Measurements from ENCODE around the gene TOM1L2.

The TOM1L2 gene

GRCh38 chr17:17827826-17828621 lies 144.2 kb downstream of the TOM1L2 start:
- no peak for DNase-seq

DNA sequence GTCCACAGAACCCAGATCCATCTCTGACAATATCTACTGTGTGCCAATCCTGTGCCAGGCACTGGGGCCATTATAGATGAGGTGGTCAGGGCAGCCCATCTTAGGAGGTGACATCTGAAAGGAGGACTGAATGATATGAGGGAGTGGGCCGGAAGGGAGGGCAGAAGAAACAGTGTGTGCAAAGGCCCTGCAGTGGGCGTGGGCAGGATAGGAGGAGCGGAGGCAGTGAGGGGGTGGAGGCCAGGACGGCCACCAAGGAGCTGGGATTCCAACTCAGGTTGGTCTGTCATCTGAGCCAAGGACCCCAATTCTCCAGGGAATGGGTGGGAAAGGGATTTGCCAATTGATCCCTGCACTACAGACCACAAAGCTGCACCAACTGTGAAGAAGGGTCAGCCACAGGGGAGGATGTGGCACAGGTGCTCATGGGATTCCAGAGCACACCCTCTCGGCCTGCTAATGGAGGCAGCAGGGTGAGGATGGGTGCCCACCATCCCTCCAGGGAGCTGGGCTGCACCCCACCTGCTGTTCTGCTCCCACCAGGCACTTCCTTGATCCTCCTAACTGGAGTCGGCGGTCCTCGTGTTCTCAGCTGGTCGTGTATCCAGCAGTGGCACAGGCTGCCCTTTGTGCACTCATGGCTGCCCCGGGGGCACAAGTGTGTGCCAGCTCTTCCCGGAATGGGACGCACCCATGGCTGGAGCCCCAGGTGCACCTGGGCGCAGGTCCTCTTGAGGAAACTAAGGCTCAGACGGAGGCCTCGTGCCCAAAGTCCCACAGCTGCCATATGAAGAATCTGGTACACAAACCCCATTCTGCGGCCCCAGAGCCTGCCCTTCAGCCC lies 145.0 kb downstream of the TOM1L2 start:
- no peak for DNase-seq

GRCh38 chr17:17826342-17826713 lies 145.9 kb downstream of the TOM1L2 start:
- no peak for DNase-seq

DNA sequence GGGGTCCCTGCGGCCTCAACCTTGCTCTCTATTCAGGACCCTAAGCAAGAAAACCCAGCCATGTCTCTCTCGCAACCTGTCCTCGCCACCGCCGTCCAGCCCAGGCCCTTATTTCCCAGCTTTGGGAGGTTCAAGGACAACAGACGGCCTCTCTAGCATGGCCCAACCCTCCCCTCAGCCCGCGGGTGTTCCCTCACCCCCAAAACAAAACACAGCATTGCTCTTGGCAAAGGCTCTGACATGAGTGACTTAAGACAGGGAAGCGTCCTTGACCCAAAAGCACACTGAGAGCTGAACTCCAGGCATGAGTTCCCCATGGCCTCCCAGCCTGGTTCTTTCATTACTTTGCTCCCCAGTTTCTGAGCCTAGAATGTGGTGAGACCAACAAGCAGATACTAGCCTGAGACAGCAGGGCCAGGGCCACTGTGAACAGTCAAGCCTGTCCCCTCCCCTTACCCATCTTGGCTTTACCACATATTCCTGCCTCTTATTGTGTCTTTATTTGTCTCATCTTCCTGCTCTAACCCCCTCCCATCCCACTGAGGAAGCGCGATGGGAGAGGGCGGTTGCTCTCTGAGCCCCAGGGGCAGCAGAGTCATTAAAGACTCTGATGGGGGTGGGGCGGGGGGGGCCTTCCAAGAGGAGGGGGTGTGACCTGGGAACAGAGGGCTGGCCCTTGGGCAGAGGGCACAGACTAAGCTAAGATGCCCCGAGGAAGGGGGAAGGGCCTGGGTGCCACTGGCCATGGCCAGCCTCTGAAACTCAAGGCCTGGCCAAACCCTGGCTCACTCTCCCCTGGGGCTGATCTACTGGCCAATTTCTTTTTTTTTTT lies 147.2 kb downstream of the TOM1L2 start:
- no peak for DNase-seq

DNA sequence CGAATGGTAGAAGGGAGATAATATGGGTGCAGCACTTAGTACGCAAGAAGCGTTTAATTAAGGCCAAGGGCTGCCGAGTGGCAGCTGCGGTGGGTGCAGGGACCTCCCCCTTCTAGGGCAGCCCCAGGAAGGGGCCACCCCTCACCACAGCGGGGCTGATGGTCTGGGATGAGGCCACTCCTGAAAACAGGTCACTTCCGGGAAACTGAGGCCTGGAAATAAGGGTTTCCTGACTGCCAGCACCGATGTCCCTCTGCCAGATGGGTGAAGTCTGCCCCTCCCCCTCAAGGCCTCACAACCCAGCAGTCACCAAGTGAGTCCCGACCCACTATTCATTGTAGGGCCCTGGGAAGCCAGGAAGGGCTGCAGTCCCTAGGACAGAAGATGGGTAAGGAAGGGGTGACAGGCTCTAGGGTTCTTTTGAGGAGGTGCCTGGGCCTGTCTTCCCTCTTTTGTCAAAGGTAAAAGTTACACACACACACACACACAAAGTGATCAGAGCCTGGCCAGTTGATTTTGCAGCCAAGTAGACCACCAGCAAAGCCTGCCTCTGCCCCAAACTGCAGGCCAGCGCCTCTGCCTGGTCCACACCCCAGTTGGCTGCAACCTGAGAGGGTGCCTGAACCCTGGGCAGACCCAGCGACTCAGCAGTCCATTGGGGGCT lies 147.9 kb downstream of the TOM1L2 start:
- no peak for DNase-seq

- DNase-seq, result peak; percentile 94
These were observed 148.6 kb downstream of the TOM1L2 start for GRCh38 chr17:17823433-17824118.

DNA sequence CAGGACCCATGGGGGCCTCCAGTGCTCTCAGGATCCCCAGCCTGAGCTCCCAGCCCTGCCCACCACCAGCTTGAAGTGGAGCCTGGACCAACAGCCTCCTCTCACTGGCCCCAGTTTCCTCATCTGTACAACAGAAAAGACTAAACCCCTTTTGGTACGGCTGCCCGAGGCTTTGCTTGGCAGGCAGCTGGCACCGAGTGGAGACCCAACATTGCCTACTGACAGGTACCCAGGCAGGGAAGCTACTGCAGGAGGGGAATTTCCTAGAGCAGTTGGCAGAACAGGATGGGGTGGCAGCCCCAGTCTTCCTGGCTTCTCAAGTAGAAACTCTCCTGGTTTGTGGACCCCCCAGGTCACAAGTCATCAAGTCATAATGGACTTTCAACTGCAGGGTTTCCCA lies 149.6 kb downstream of the TOM1L2 start:
- DNase-seq, result no peak

- peak; percentile 38 for DNase-seq
These were observed 150.0 kb downstream of the TOM1L2 start for GRCh38 chr17:17822189-17822588.

- no peak for DNase-seq
These were observed 151.6 kb downstream of the TOM1L2 start for GRCh38 chr17:17820463-17821158.

DNA sequence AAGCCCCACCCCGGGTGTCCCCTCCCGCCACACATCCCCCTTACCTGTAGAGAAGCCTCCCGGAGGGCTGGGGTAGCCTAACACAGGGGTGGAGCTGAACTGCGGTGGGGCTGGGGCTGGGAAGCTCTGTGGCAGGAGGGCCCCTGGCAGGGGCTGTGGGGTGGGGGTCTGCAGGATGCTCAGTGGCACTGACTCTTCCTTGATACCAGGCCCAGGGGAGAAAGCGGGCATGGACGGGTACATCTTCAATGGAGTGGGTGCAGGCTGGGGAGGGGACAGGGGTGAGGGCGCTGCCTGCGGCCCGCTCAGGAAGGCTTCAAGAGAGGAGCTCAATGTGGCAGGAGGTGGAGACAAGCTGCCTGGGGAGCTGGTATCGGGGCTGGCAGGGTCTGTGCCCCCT lies 152.2 kb downstream of the TOM1L2 start:
- no peak for DNase-seq

- peak; percentile 82 for DNase-seq
These were observed 152.6 kb downstream of the TOM1L2 start for GRCh38 chr17:17819561-17819995.

DNA sequence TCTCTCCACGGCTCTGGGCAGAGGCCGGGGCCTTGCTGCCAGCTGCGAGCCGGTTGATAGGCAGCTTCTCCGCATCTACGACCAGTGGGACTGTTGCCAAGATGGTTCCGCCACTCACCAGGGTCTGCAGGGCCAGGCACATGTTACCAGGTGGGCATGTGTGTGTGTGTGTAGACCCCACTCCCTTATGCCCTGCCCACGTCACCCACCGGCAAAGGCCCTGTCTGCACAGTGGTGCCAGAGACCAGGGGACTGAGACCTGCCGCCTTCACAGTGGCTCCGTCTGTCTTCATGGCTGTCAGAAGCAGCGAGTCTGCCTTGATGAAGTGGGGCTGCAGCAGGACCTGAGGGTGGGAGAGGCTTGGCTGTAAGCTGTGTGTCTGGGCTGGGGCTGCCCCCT lies 153.1 kb downstream of the TOM1L2 start:
- no peak for DNase-seq

DNA sequence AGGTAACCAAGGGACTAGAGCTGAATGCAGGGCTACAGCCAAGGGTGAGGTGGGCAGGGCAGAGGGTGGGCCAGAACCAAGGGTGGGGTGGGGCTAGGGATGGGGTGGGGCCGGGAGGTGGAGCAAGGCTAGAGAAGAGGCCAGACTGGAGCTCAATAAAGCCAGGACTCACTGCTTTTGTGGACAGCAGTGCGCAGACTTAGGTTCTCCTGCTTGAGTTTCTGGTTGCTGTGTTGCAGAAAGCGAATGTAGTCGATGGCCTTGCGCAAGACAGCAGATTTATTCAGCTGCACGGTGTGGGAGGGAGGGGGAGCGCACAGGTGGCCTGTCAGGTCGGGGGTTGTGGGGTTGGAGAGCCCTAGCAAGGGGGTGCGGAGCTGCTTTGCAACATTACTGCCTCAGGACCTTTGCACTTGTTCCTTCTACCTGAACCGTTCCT lies 154.1 kb downstream of the TOM1L2 start:
- DNase-seq, result peak; percentile 44

- no peak for DNase-seq
These were observed 154.7 kb downstream of the TOM1L2 start for GRCh38 chr17:17817552-17817947.

DNA sequence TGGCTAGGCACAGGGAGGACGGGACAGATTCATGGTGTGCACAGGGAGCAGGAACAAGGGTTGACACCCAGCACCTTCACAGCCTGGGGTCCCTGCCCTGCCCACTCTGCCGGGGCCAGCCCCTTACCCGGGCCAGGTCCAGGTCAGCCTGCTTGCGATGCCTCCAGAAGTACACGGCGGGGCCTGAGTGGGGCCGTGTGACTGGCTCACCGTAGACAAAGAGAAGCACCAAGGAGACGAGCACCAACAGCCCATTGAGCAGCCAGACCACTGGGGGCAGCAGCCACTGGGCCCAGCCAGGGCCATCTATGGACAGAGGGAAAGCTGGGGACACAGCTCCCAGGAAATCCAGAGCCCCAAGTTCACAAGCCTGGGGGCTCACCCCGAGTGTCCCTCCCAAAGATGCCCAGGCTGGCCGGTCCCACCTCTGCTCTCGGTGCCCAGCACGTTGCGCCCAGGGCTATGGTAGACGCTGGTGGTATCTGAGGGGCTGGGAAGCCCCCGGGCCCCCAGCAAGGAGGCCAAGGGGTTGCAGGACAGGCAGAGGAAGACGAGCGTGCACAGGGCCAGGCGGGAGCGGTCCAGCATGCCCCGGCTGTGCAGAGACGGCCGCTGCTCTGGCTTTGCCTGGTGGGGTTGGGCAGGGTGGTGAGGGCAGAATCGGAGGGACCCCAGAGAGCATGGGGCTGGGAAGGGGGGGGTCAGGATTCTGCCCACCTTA lies 155.2 kb downstream of the TOM1L2 start:
- DNase-seq, result no peak

- DNase-seq, result no peak
These were observed 155.9 kb downstream of the TOM1L2 start for GRCh38 chr17:17816240-17816814.

- no peak for DNase-seq
These were observed 156.6 kb downstream of the TOM1L2 start for GRCh38 chr17:17815436-17816200.

- DNase-seq, result no peak
These were observed 157.2 kb downstream of the TOM1L2 start for GRCh38 chr17:17815062-17815406.

Data from hematopoietic multipotent progenitor cell treated with erythropoietin and hydrocortisone succinate and interleukin-3 and kit ligand, for 8 days (in vitro differentiated cells).